PFSK-1 (cell line): ENCODE data around the gene SHISA5.

Source experiments
- FOXP2 ChIP-seq: optimal IDR thresholded peaks from 2 replicates; pipeline ENCODE3; 2011; ENCODE audit warnings: borderline replicate concordance, control low read depth, inconsistent platforms; ENCODE audit not compliant: insufficient read depth; ENCODE audit errors: extremely low read length, extremely low read depth
- POLR2AphosphoS5 ChIP-seq: IDR thresholded peaks from 2 replicates; pipeline ENCODE4 v1.6.1; 2012; ENCODE audit warnings: low read depth, mild to moderate bottlenecking, control low read depth, low read length, moderate library complexity
- SIN3A ChIP-seq: IDR thresholded peaks from 2 replicates; pipeline ENCODE4 v1.6.1; 2012; ENCODE audit warnings: mild to moderate bottlenecking, low read length, moderate library complexity, borderline replicate concordance; ENCODE audit not compliant: insufficient read depth
- TAF1 ChIP-seq: IDR thresholded peaks from 2 replicates; pipeline ENCODE4 v1.6.1; 2012; ENCODE audit warnings: low read length, control low read depth, borderline replicate concordance; ENCODE audit not compliant: insufficient read depth
- TF ChIP-seq, protein P1 (sequence below), 2 experiments: IDR thresholded peaks; 2 replicates each; pipeline versions ENCODE4 v1.6.1 to v1.8.0; 2011 to 2012; ENCODE audit warnings: low read depth in 2 of 2, low read length in 2 of 2, control low read depth in 1 of 2, inconsistent platforms in 1 of 2, mild to moderate bottlenecking in 1 of 2, moderate library complexity in 1 of 2; ENCODE audit not compliant: insufficient read depth in 1 of 2

DNA sequence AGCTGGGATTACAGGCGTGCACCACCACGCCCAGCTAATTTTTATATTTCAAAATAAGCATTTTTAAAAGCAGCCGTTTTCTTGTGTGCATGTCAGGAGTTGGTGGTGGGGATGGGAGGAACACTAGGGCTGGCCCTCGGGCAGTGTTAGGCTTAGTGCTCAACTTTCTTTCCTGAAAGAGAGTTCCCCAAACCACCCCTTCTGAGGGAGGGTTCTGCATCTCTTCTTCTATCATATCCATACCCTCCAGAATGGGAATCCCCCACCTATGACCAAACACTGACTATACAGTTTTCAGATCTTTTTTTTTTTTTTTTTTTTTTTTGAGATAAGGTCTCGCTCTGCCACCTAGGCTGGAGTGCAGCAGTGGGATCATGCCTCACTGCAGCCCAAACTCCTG lies 40.2 kb upstream of the SHISA5 start:
- TF ChIP-seq, protein P1, sequence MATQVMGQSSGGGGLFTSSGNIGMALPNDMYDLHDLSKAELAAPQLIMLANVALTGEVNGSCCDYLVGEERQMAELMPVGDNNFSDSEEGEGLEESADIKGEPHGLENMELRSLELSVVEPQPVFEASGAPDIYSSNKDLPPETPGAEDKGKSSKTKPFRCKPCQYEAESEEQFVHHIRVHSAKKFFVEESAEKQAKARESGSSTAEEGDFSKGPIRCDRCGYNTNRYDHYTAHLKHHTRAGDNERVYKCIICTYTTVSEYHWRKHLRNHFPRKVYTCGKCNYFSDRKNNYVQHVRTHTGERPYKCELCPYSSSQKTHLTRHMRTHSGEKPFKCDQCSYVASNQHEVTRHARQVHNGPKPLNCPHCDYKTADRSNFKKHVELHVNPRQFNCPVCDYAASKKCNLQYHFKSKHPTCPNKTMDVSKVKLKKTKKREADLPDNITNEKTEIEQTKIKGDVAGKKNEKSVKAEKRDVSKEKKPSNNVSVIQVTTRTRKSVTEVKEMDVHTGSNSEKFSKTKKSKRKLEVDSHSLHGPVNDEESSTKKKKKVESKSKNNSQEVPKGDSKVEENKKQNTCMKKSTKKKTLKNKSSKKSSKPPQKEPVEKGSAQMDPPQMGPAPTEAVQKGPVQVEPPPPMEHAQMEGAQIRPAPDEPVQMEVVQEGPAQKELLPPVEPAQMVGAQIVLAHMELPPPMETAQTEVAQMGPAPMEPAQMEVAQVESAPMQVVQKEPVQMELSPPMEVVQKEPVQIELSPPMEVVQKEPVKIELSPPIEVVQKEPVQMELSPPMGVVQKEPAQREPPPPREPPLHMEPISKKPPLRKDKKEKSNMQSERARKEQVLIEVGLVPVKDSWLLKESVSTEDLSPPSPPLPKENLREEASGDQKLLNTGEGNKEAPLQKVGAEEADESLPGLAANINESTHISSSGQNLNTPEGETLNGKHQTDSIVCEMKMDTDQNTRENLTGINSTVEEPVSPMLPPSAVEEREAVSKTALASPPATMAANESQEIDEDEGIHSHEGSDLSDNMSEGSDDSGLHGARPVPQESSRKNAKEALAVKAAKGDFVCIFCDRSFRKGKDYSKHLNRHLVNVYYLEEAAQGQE (IDR thresholded peaks at IDR 0.05; ENCODE audit: insufficient read depth in 1 of 2, low read depth in 2 of 2, low read length in 2 of 2), result no peak
- TF ChIP-seq FOXP2 (no peak), TAF1 (no peak), POLR2AphosphoS5 (no peak), SIN3A (no peak)
